Measurements from ENCODE around the gene CDK5RAP2.
"Not testable (repeated sequence)": the region's sequence is repeated elsewhere in the genome, so short reads cannot be mapped to it uniquely, and the experiment has no call there.

Gene CDK5RAP2

DNA sequence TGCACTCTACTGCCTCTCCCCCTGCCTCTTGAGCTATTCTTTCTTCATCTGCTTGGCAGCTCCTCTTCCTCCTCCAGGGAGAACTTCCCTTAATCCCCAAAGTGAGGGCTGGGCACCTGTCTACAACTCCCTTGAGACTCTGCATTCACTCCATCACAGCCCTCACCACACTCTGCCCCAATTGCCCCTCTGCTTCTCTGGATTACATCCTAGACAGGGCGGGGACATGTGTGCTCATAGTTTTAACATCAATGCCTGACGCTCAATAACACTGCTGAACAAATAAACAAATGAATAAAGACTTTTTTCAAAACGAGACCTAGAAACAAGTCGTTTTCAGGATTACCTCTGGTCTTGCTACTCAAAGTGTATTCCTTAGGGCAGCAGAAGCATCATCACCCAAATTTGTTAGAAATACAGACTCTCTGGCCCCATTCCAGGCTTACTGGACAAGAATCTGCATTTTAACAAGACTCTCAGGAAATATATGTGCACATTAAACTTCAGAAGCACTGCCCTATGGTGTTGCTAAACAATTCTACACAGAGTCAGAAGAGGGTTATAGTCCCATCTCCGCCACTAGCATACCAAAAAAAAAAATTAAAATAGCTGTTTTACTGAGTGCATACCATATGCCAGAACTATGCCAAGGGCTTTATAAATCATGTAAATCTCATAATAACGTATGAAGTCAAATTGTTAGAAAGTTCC is 115.6 kb downstream of the CDK5RAP2 start:
- peak; percentile 39 to 61 for DNase-seq

DNA sequence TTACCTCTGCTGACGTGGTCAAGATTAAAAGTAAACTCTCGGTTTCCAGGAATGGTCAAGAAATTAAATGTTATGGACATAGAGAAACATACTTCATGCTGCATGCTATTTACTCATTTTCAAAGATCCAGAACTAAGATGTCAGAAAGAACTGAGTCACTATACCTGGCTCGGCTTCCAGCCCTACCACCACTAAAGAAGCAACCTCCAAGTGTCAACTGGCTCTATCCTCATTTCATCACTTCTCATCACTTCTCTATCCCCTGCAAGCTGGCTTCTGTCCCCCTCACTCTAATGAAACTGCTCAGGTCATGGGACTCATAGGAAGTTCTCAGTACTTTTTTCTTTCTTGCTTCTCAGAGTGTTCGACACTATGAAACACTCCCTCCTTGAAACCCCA is 116.2 kb downstream of the CDK5RAP2 start:
- no peak for DNase-seq

DNA sequence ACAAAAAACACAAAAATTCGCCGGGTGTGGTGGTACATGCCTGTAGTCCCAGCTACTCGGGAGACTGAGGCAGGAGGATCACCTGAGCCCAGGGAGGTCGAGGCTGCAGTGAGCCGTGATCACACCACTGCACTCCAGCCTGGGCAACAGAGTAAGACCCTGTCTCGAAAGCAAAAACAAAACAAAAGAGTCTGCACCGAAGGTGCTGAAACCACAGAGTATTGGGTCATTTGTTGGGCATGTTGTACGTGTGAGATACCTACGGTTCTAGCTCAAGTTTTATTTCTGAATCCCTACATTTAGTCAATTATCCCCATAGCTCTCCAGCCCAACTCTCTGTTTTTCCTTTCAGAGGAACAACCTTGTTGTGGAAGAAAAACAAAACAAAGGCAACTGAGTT is 118.3 kb downstream of the CDK5RAP2 start:
- DNase-seq: not testable (repeated sequence)

DNA sequence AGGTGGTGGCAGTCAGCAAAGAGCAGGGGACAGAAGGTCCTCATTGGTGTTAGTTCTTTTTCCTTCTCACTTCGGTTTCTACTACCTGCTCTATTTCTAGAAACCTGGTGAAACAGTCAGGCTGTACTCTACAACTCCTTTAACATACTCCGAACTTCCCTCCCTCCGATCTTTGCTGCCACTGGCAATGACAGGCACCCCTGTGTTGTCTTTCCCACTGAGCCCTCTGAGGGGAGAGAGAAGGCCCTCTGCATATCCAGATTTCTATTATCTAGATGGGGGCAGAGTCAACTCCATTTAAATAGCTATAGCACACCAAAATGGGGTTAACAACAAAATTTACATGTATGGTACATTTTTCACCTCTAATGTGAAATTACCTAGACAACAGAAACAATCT is 123.7 kb downstream of the CDK5RAP2 start:
- DNase-seq: no peak

DNA sequence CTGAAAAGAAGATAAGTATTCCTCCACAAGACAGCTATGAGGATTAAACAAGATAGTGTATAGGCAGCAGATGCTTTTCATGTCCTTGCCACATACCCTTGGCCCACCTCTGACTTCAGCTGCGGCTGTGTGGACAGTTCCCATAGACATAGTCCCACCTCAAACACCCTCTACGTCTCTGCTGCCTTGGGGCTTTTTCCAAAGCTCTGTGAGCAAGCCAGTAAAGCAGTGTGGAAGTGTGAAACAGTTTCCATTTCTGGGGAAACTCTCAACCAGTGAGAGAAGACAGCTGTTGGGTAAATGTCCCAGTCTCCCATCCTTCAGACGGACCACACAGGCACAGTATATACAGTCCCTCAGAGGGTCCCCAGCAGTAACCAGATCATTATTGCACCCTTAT is 125.5 kb downstream of the CDK5RAP2 start:
- DNase-seq: no peak

DNA sequence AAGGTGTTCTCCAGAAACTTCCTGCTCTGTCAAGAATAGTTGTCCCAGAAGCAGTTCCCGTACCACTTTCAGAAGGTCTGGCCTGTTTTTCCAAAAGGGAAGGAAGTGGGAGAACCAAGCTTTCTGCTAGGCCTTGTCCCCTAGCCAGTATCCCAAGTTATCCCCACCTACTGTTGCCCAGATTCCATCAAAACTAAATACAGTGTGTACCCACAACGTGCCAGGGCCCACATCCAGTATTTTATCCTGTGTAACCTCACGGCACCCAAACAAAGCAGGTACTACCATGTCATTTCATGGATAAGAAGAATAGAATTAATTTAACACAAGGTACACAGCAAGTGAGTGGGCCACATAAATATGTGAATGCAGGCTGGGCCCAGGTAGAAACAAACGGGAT is 126.2 kb downstream of the CDK5RAP2 start:
- no peak for DNase-seq

DNA sequence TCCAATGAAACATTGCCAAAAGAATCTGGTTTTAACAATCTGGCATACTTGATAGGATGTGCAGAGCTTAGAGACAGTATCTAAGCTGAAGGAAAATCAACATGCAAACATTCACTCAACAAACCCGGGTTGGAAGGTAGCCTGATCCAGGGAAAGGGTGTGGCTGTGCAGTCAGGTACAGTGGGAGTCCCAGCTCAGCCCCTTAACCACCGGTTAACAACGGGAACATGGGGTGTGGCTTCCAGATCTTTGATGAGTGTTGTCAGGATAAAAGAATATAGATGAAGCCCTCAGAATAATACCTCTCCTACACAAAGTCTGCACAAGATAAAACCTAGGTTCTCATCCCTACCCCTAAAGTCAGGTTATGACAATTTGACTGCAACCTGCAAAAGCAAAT is 127.3 kb downstream of the CDK5RAP2 start:
- no peak for DNase-seq

DNA sequence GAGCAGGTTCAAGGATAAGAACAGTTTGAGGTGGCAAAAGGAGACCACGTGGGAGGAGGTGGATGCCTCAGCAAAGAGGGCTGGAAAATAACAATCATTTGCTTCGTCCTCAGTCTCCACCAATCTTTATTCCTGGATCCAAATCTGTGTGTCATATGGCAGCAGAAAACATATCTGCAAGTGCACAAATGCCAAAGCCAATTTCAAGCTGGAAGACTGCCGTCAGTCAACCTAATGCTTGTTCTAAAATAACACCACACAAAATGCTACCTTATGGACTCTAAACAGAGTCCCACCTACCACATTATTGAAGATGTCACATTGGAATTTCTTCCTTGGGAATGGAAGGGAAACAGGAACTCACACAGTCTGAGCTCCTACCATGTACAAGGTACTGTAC is 129.1 kb downstream of the CDK5RAP2 start:
- no peak for DNase-seq

DNA sequence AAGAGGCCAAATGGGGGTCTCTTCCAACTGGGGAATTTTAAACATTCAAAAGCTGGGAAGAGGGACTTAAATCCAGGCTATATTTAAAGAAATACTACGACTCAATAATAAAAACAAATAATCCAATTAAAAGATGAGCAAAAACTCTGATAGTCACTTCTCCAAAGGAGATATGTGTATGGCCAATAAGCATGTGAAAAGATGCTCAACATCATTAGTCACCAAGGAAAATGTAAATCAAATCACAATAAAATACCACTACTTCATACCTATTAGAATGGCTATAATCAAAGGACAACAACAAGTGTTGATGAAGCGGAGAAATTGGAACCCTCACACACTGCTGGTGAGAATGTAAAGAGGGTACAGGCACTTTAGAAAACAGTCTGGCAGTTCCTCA is 130.4 kb downstream of the CDK5RAP2 start:
- DNase-seq: no peak

DNA sequence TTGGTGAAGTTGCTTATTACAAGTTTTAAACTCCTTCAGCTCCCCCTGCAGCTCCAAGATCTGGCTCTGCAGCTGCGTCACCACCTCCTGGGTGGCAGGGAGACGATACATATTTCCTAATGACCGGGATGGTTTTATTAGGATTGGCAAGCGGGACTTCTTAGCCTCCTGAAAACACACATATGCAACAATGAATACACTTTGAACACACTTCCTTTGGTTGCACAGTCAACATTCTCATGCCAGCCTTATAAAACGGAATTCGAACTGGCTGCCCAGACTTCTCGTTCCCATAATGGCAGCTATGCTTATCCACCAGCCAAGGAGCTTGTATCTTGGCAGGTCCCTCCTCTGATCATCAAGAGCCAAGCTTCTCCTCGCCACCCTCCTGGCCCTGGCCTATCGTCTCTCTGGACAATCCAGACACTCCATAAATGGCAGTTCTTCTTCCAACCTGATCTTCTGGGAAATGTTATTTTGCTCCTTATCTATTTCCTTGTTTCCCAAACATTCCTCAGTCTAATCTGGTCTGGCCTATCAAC is 131.9 kb downstream of the CDK5RAP2 start:
- no peak for DNase-seq

DNA sequence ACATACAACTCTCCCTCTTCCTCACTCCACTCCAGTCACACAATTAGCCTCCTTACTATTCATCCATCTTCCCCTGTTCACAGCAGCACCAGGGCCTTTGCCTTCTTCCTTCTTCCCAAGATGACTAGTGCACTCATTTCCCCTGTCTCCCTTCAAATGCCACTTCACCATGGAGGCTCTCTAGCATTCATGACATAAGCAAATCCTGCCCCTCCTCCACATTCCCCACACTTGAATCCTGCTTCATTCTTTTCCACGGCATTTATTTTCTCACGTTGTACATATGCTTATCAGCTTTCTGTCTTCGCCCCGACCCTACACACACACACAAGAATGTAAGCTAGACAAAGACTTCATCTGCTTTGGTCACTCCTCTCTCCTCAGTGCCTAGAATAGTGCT is 133.3 kb downstream of the CDK5RAP2 start:
- no peak for DNase-seq

DNA sequence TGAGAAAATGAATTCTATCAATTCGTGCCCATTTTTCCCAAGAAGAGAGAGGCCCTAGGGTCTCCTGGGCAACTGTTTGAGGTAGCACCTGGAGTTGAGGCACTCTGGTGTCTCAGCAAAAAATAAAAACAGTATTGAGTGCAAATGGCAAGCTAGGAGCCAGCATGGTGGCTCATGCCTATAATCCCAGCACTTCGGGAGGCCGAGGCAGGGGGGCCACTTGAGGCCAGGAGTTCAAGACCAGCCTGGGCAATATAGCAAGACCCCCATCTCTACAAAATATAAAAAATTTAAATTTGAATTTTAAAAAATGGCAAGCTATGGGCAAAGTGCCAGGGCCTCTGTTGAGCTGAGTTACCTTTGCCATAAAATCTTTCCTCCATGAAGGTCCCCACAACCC is 136.0 kb downstream of the CDK5RAP2 start:
- DNase-seq: no peak

DNA sequence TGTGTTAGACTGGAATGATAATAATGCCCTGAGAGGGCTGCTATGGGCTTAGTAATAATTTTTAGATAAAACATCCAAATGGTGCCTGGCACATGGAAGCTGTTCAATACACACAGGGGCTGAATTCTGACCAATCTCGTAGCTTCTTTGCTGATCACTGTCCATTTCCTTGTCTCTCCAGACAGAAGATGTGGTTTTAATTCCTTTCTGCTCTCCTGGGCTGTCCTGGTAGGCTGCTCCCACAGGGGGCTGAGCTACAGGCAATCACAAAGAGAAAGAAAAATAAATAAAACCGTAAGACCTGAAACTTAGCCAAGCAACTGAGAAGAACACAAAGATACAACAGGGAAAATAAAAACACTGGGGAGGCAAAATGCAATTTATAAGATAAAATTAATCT is 136.5 kb downstream of the CDK5RAP2 start:
- DNase-seq: no peak

DNA sequence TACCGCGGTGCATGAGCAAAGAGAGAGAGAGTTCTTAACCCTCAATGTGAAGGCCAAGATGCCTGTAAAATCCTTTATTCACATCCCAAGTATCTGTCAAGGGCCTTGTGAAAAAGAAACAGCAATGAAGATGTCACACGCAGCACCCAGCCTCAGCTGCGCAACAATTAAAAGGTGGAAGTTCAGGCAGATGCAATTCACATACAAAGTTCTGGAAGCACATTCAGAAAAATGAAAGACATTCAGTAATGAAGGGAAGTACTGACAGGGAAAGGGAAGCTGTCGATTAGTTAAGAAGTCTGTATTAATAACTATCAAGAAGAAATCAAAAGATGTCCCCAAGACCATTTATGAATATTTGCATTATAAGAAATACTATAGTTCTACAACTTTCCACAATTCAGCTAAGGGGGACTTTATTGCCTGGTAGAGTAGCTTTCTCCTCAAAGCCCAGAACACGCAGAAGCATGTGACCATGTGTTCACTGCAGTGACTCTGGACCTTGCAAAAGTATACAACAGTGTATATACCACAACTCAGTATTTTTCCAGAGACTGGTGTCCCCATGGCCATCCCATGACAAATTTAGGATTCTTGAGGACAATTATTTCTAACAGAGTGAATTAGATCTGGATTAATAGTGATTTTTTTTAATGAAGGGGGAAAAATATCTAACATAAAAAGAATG is 137.5 kb downstream of the CDK5RAP2 start:
- no peak for DNase-seq

DNA sequence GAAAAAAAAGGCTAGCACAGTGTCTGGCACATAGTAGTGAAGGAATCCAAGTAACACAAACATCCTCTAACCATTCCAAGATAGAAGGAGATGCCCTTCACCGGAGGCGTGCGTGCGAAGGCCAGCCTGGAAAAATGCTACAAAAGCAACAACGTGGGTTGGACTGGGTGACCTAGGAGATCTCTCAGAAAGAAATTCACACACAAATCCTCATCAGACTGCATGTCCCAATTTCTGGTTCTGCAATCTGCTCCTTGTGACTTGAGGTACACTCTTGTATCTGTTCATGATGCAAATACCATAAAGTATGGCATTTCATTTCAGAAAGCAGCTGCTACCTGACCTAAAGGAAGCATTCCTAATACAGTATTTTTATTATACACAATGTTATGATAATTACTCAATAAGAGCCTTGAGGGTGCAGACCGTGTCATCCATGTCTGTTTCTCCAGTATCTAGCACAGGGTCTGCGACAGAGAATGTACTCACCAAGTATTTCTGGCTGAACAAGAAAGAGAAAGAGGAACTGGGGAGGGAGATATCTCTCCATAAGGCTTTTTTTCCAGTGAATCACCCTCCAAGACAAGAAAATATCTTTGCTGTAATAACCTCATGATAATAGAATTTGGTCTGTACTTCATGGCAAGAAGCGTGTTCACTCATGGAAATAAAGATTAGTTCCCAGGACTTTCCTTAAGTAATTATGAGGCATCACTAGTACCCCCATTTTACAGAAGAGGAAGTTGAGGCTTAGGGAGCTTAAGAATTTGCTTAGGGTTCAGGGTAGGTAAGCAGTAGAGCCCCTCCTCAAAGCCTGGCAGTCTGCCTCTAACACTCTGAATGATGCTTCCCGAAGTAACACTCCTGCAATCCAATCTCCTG is 138.3 kb downstream of the CDK5RAP2 start:
- DNase-seq: no peak

DNA sequence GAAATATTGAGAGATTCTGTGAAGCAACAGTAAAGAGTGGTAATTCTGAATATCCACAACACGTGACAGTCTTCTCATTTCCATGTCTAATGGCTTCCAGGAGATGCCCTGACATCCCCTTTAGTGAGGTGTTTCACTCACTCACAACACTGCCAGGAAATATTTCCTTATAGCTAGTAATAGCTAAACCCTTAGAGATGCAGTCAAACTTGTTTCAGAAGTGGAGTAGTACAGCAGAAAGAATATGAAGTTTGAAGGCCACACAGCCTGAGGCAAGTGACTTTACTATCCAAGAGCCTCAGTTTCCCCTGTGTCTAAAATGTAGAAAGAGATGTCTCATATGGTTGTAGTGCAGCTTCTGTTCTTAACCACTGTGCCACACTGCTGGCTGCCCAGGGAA is 139.2 kb downstream of the CDK5RAP2 start:
- DNase-seq: no peak

DNA sequence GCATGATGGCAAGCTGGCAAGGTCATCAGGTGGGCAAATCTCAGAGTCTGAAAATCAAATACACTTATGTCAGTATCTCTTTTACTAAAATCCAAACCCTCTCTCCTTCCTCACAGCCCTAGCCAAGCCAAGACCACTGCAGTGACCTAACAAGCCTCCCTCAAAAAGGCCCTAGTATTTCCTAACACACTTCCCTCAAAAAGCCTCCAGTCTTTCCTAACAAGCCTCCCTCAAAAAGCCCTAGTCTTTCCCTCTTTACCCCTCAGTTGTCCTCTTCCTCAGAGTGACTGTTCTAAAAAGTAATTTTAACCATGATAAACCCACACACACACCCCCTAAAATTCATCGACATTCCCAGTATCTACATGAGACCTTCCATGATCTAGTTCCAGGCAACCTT is 140.0 kb downstream of the CDK5RAP2 start:
- no peak for DNase-seq

DNA sequence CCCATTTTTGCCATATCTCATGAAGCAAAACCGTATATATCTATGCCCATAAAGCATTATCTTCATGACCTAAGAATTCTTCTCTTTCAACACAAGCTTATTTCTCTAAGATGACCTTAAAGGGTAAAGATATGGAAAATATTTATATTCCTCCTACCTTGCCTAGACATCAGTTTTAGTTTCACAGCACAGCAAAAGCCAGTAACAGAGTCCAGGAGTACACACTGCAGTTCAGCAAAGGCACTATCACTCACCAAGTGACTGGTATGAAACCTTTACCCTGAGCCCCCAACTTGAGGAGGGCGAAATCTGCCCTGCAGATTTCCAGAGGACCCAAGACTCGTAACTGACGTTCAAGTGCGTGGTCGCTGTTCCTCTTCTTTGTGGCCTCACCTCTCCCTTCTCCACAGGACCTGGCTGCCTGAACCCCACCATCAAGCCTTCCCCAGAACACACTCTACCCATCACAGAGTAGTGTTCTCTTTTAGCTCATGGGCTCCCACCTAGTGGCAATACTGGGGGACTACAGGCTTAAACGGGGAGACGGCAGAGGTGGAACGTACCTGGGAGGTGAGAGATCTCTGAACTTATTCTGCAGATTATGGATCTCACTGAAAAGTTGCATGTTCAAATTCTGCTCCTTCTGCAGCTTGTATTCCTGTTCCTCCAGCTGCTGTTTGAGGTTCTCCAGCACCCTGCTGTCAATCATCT is 141.0 kb downstream of the CDK5RAP2 start:
- DNase-seq: peak in 1 of 2 experiments; percentile 31

DNA sequence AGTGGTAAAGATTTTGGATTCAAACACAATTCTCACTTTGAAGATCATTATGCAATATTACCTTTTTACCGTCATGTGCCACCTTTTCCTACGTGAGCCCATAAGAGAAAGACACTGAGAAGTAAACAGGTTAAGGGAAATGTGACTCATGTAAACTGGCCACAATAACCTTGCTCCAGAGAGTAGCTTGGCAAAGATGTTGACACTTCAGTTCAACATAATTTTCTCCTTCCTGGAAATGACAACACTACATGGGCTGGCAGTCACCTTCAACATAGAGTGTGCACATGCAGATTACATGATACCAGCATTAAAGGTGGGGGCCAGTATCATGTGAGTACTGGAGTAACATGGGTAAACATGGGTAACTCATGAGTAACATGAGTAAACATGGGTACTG is 141.9 kb downstream of the CDK5RAP2 start:
- no peak for DNase-seq

DNA sequence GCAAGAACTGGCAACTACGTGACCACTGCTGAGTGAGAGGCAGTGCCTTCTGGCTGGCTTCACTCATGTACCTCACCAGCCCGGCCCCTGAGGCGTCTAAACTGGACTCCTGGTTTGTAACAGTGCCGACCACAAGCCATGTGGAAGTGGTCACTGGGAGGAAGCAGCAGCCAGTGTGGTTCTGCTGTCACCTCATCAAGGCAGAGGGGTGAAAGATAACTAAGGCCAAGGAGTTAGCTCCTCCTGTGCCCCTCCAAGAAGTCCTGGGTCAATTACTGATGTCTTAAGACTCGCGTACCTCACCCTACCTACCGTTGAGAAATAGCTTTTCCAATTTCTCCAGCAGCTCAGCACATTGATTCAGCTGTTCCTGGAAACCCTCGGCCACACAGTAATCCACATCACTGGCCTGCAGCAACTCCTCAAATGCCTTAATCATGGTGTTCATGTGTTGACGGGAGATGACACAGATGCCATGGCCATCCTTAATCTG is 142.9 kb downstream of the CDK5RAP2 start:
- DNase-seq: no peak

DNA sequence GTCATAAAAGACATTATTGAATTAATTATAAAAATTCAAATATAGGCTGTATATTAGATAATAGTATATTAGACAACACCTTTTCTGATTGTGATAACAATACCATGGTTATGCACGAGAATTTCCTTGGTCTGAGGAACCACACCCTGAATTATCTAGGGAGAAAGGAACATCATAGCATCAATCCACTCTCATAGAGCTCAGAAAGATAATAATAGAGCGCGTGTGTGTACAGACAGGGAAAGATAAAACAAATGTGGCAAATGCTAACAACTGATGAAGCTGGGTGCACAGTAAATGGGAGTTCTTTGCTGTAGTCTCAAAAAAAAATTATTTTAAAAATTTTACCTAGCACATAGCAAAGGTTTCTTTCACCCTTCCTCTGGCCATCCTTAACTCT is 143.5 kb downstream of the CDK5RAP2 start:
- no peak for DNase-seq

DNA sequence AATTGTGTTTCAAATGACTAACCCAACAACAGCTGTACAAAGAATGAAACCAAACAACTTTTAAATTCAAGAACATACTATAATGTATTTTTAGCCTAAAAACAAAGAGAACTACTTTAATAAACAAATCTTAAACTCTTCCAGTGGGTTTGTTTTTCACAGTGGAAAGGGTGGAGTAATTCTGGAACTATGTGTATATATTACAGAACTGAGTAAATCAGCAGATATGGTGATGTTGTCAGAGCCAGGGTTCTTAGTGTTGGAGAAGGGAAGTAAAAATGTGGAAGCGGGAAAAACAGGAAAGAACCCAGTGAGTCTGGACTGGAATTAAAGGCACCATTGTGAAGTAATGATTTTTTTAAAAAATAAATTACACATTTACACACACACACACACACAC is 144.9 kb downstream of the CDK5RAP2 start:
- no peak for DNase-seq

DNA sequence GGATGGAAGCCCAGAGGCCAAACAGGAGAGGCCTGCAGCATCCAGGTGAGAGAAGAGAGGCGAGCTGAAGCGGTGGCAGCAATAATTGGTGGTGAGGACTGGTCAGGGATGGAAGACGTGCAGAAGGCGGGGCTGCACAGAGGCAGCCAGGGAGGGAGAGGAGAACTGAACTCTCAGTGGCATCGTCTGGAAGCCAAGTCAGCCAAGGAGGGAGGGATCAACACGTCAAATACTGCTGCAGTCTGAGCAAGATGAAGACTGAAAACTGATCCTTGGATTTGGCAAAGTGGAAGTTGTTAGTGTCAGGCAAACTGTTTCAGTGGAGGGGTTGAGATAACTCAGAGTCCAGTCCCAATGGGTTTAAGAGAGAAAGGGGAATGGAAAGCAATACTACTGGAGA is 145.4 kb downstream of the CDK5RAP2 start:
- DNase-seq: no peak

Measured in NCI-H524 (cell line).